SK-N-SH treated with all-trans-retinoic acid at 6 μM for 48 hours (cell line): ENCODE data around the gene FBH1.

Source experiments
- ISL1 ChIP-seq: fragments of 250-450 bp; sonication (Bioruptor Pico); IDR thresholded peaks from 2 replicates; pipeline ENCODE4 v2.1.2; 2022; ENCODE audit warnings: mild to moderate bottlenecking, moderate library complexity
- PPARA ChIP-seq: fragments of 250-450 bp; sonication (Bioruptor Pico); IDR thresholded peaks from 2 replicates; pipeline ENCODE4 v1.5.0; 2020; ENCODE audit warnings: mild to moderate bottlenecking, borderline replicate concordance
- ZFP3 ChIP-seq: fragments of 250-450 bp; sonication (Bioruptor Pico); IDR thresholded peaks from 2 replicates; pipeline ENCODE4 v1.5.0; 2020; ENCODE audit warnings: mild to moderate bottlenecking, moderate library complexity
- TF ChIP-seq, protein P1 (sequence below): fragments of 250-450 bp; sonication (Bioruptor Pico); IDR thresholded peaks from 2 replicates; pipeline ENCODE4 v1.8.0; 2020; ENCODE audit warnings: mild to moderate bottlenecking, moderate library complexity, borderline replicate concordance

DNA sequence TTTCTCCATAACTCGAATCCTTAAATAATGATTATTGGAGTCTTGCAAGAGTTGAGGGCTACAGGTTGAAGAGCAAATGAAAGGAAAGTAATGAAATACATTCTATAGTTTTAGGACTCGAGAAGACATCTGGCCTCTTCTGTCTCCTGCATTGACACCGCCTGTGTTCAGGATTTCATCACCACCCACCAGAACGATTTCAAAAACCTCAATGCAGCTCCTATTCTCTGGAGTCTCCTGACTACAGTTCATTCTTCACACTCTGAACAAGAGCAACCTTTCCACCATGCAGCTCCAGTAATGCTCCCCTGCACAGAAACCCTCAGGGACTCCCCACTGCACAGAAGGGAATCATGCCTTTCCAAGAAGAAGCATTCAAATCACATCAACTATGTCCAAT lies 81.8 kb downstream of the FBH1 start:
- no peak for TF ChIP-seq PPARA (CRISPR knock-in tag)
- TF ChIP-seq ISL1 (CRISPR knock-in tag) = no peak
- TF ChIP-seq, protein P1, sequence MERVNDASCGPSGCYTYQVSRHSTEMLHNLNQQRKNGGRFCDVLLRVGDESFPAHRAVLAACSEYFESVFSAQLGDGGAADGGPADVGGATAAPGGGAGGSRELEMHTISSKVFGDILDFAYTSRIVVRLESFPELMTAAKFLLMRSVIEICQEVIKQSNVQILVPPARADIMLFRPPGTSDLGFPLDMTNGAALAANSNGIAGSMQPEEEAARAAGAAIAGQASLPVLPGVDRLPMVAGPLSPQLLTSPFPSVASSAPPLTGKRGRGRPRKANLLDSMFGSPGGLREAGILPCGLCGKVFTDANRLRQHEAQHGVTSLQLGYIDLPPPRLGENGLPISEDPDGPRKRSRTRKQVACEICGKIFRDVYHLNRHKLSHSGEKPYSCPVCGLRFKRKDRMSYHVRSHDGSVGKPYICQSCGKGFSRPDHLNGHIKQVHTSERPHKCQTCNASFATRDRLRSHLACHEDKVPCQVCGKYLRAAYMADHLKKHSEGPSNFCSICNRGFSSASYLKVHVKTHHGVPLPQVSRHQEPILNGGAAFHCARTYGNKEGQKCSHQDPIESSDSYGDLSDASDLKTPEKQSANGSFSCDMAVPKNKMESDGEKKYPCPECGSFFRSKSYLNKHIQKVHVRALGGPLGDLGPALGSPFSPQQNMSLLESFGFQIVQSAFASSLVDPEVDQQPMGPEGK (CRISPR knock-in tag) = no peak
- no peak for TF ChIP-seq ZFP3 (CRISPR knock-in tag)
